ENCODE results near the gene TSKU.

TSKU gene

GRCh38 chr11:76806131-76806530 is 23.0 kb downstream of the TSKU start:
- TF ChIP-seq ZFX (IDR thresholded peaks at IDR 0.05) (no peak), CTCF (conservative IDR thresholded peaks at IDR 0.05) (no peak)
- H3K27ac ChIP-seq: no peak overlapping the region

- H3K27ac ChIP-seq: no peak overlapping the region
- TF ChIP-seq CTCF (conservative IDR thresholded peaks at IDR 0.05): no peak
- no peak for TF ChIP-seq ZFX (IDR thresholded peaks at IDR 0.05)
Measured at GRCh38 chr11:76806608-76807205, 23.6 kb downstream of the TSKU start.

GRCh38 chr11:76807206-76807875 is 24.2 kb downstream of the TSKU start:
- TF ChIP-seq ZFX (IDR thresholded peaks at IDR 0.05) (no peak), CTCF (conservative IDR thresholded peaks at IDR 0.05) (peak; percentile 81)
- no peak overlapping the region for H3K27ac ChIP-seq

GRCh38 chr11:76808171-76808570 is 25.0 kb downstream of the TSKU start:
- TF ChIP-seq ZFX (IDR thresholded peaks at IDR 0.05) (no peak), CTCF (conservative IDR thresholded peaks at IDR 0.05) (no peak)
- no peak overlapping the region for H3K27ac ChIP-seq

- no peak overlapping the region for H3K27ac ChIP-seq
- no peak for TF ChIP-seq CTCF (conservative IDR thresholded peaks at IDR 0.05)
- no peak for TF ChIP-seq ZFX (IDR thresholded peaks at IDR 0.05)
Measured at GRCh38 chr11:76808996-76809395, 25.8 kb downstream of the TSKU start.

- no peak overlapping the region for H3K27ac ChIP-seq
- TF ChIP-seq CTCF (conservative IDR thresholded peaks at IDR 0.05) (peak; percentile 80), ZFX (IDR thresholded peaks at IDR 0.05) (no peak)
Measured at GRCh38 chr11:76810151-76810853, 27.1 kb downstream of the TSKU start.

- no peak overlapping the region for H3K27ac ChIP-seq
- TF ChIP-seq CTCF (conservative IDR thresholded peaks at IDR 0.05) (no peak), ZFX (IDR thresholded peaks at IDR 0.05) (no peak)
Measured at GRCh38 chr11:76811259-76811658, 28.1 kb downstream of the TSKU start.
